Measurements from ENCODE around the gene DCST1.

Gene DCST1

DNA sequence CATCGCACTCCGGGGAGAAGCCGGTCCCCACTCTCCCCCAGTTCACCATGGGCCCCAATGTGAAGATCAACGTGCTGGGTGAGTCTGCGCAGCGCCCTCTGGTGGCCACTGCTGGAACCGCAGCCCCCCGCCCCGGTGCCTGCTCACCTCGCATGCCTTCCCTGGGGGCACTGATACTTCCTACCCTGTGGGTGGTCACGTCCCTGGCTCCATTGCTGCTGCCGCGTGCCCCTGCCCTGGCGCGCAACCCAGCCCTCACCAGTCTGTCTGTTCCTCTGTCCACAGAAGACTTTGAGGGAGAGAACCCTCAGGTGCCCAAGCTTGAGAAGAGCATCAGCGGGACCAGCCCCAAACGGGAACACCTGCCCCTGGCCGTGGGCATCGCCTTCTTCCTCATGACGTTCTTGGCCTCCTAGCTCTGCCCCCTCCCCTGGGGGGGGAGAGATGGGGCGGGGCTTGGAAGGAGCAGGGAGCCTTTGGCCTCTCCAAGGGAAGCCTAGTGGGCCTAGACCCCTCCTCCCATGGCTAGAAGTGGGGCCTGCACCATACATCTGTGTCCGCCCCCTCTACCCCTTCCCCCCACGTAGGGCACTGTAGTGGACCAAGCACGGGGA lies 52.6 kb downstream of the DCST1 start:
- Mint-ChIP-seq H3K9me3 (no peaks in the 10 kb centered on the region), H3K27ac (peak overlapping the region in 1 of 2 donors; percentile 74), H3K27me3 (peaks cover 33% of the 10 kb centered on the region), H3K4me3 (peak overlapping the region; percentile 88 to 98), H3K4me1 (peaks cover 60% of the 10 kb centered on the region)
- DNase-seq: peak; percentile 84 to 91
- ATAC-seq: peak; percentile 25

DNA sequence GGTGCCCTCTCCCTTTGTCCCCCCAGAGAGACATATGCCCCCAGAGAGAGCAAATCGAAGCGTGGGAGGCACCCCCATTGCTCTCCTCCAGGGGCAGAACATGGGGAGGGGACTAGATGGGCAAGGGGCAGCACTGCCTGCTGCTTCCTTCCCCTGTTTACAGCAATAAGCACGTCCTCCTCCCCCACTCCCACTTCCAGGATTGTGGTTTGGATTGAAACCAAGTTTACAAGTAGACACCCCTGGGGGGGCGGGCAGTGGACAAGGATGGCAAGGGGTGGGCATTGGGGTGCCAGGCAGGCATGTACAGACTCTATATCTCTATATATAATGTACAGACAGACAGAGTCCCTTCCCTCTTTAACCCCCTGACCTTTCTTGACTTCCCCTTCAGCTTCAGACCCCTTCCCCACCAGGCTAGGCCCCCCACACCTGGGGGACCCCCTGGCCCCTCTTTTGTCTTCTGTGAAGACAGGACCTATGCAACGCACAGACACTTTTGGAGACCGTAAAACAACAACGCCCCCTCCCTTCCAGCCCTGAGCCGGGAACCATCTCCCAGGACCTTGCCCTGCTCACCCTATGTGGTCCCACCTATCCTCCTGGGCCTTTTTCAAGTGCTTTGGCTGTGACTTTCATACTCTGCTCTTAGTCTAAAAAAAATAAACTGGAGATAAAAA lies 53.4 kb downstream of the DCST1 start:
- Mint-ChIP-seq H3K27ac (no peak overlapping the region), H3K4me1 (peaks cover 60% of the 10 kb centered on the region), H3K4me3 (no peak overlapping the region), H3K27me3 (peaks cover 25% of the 10 kb centered on the region), H3K9me3 (no peaks in the 10 kb centered on the region)
- ATAC-seq: no peak
- no peak for DNase-seq

GRCh38 chr1:155091071-155092051 lies 57.7 kb downstream of the DCST1 start:
- no peaks in the 10 kb centered on the region for H3K9me3 Mint-ChIP-seq
- ATAC-seq: peak; percentile 76
- H3K4me3 Mint-ChIP-seq: peak overlapping the region in 1 of 2 donors; percentile 35
- H3K27me3 Mint-ChIP-seq: peaks cover 14% of the 10 kb centered on the region
- H3K4me1 Mint-ChIP-seq: peaks cover 28% of the 10 kb centered on the region
- DNase-seq: peak; percentile 78 to 80
- H3K27ac Mint-ChIP-seq: peak overlapping the region in 1 of 2 donors; percentile 25

DNA sequence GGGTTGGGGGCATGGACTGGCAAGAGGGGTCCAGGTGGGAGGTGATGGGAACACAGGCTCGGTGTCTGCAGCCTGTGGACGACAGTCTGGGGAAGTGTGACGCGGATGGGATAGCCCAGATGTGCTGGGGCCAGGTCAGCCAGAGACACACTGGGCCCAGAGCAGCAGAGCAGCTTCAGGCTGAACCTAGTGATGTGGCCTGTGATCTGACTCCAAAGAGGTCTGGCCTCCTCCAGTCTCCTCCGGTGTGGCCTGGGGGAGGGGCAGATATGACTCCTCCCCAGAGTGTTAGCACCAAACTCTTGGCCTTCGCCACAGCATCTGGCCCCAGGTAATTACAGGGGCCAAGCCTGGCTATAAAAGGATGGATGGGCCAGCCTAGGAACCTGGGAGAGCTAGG lies 58.5 kb downstream of the DCST1 start:
- Mint-ChIP-seq H3K4me3 (no peak overlapping the region), H3K27me3 (peaks cover 14% of the 10 kb centered on the region), H3K4me1 (peaks cover 25% of the 10 kb centered on the region), H3K27ac (no peak overlapping the region), H3K9me3 (no peaks in the 10 kb centered on the region)
- DNase-seq: no peak
- ATAC-seq: no peak

DNA sequence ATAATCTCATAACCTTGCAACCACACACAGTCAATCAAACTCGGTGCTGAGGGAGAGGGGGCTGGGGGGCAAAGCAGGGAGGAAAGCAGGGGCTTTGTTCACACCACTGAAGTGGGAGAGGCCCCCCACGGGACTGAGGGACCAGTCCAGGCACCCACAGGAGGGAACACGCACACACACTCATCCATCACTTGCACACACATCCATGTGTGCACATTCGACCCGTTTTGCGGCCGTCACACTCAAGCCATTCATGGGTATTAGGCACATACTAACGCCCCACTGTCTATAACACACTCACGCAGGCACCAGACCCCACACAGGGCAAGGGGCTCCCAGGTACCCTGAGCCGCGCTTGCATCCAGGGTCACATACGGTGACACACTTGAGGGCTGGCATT lies 59.0 kb downstream of the DCST1 start:
- peaks cover 20% of the 10 kb centered on the region for H3K4me1 Mint-ChIP-seq

DNA sequence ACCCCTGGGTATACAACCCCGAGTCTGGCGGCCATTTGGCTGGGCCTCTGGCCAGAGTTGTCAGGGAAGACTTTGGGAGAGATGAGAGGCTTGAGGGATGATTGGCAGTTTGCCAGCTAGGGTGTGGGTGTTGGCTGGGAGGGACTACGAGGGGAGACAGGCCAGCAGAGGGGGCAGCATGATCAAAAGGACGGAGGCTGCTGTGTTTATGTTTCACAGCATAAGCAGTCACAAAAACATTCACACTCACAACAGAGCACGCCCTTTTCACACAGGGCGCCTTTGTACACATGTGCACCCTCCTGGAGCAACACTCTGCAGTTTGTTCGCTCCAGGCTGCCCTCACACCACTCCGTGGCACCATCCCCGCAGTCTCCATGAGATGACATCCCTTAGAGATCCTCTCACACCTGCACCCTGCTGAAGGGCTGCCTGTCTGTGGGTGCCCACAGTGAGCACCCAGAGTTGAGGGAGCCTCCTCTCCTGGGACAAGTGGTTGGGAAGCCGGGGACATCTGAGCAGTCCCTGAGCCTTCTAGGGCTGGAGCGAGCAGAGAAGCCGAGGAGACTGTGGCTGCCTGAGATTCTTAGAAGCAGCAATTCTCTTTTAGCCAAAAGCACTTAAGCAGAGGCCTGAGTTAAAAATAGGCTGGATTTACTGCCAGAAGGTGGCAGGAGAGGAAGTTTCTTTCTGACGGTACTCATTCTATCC lies 60.4 kb downstream of the DCST1 start:
- peak; percentile 61 for ATAC-seq
- H3K27ac Mint-ChIP-seq: no peak overlapping the region
- DNase-seq: no peak
- peaks cover 14% of the 10 kb centered on the region for H3K27me3 Mint-ChIP-seq
- no peaks in the 10 kb centered on the region for H3K9me3 Mint-ChIP-seq
- H3K4me3 Mint-ChIP-seq: no peak overlapping the region
- H3K4me1 Mint-ChIP-seq: peaks cover 20% of the 10 kb centered on the region

More for the DNA sequence above, 59.0 kb downstream of the DCST1 start:
- Mint-ChIP-seq H3K4me3 (no peak overlapping the region), H3K9me3 (no peaks in the 10 kb centered on the region), H3K27ac (no peak overlapping the region), H3K27me3 (peaks cover 14% of the 10 kb centered on the region)
- DNase-seq (no peak), ATAC-seq (no peak)

GRCh38 chr1:155094622-155094948 lies 61.0 kb downstream of the DCST1 start:
- DNase-seq (no peak), ATAC-seq (no peak)
- H3K27me3 Mint-ChIP-seq: peaks cover 14% of the 10 kb centered on the region
- peaks cover 20% of the 10 kb centered on the region for H3K4me1 Mint-ChIP-seq
- H3K27ac Mint-ChIP-seq: no peak overlapping the region
- H3K4me3 Mint-ChIP-seq: no peak overlapping the region
- no peaks in the 10 kb centered on the region for H3K9me3 Mint-ChIP-seq

GRCh38 chr1:155099331-155099730 lies 65.7 kb downstream of the DCST1 start:
- H3K4me1 Mint-ChIP-seq: peaks cover 1% of the 10 kb centered on the region
- H3K27ac Mint-ChIP-seq: peak overlapping the region in 1 of 2 donors; percentile 83
- DNase-seq (no peak), ATAC-seq (no peak)
- H3K27me3 Mint-ChIP-seq: peaks cover 14% of the 10 kb centered on the region
- H3K4me3 Mint-ChIP-seq: no peak overlapping the region
- H3K9me3 Mint-ChIP-seq: no peaks in the 10 kb centered on the region

All from stimulated activated naive CD8-positive, alpha-beta T cell treated with anti-CD3 and anti-CD28 coated beads, Interleukin-15, amount 100 ng/mL, for 72 hours (primary cell).